Measurements from ENCODE around the gene CHST10. TPM values are rescaled to one million over a fixed set of nuclear protein-coding genes. Genes with fewer than 3 reads are reported as not detected.

The CHST10 gene
- total RNA-seq, 1 experiment from 2014 or later = 29.7 TPM

DNA sequence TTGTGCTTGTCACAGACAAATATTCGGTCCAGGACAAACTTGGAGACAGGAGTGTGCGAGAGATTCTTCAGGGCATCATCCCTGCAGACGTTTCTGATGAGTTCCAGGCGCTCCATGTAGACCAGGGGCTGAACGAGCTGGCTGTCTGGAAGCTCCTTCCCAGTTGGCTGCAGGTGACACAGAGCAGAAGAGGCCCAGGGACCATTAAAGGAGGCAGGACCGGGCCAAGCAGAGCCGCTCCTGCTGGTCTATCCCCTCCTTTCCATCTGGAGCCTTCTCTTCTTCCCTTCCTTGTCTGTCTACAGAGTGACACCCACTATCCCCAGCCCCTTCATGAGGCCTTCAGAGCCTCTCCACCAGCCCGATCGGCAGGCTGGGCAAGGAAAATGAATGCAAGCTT, 19.5 kb downstream of the CHST10 start:
- TF ChIP-seq, protein P1, sequence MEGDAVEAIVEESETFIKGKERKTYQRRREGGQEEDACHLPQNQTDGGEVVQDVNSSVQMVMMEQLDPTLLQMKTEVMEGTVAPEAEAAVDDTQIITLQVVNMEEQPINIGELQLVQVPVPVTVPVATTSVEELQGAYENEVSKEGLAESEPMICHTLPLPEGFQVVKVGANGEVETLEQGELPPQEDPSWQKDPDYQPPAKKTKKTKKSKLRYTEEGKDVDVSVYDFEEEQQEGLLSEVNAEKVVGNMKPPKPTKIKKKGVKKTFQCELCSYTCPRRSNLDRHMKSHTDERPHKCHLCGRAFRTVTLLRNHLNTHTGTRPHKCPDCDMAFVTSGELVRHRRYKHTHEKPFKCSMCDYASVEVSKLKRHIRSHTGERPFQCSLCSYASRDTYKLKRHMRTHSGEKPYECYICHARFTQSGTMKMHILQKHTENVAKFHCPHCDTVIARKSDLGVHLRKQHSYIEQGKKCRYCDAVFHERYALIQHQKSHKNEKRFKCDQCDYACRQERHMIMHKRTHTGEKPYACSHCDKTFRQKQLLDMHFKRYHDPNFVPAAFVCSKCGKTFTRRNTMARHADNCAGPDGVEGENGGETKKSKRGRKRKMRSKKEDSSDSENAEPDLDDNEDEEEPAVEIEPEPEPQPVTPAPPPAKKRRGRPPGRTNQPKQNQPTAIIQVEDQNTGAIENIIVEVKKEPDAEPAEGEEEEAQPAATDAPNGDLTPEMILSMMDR (conservative IDR thresholded peaks at IDR 0.05) = no peak
- Histone ChIP-seq H4K91ac (ENCODE audit: insufficient read length, low read depth, low read length) (no peak overlapping the region), H2BK15ac (ENCODE audit: low read depth, low read length) (no peak overlapping the region), H2BK120ac (ENCODE audit: low read depth, low read length, poor library complexity, severe bottlenecking) (no peak overlapping the region), H3T11ph (ENCODE audit: low read length) (no peak overlapping the region), H2BK20ac (ENCODE audit: low read depth, low read length, poor library complexity, severe bottlenecking) (no peak overlapping the region), H3K14ac (ENCODE audit: insufficient read depth, low read length) (no peak overlapping the region), H4K8ac (replicated peaks; ENCODE audit: insufficient read length, low read depth, low read length) (no peak overlapping the region), H3K56ac (ENCODE audit: insufficient read length, low read depth, low read length) (no peak overlapping the region), H3K4ac (ENCODE audit: low read depth, low read length) (no peak overlapping the region), H3K79me1 (ENCODE audit: insufficient read depth, low read depth, low read length, poor library complexity, severe bottlenecking) (no peaks in the 10 kb centered on the region), H3K27ac (ENCODE audit: insufficient read length, low read depth, low read length) (no peak overlapping the region), H3K23ac (ENCODE audit: insufficient read length, low read depth, low read length) (no peak overlapping the region), H3K4me1 (ENCODE audit: insufficient read depth, low read length) (no peaks in the 10 kb centered on the region), H3K9me3 (ENCODE audit: control insufficient read depth, low read depth, low read length) (no peaks in the 10 kb centered on the region), H4K20me1 (ENCODE audit: control insufficient read depth, insufficient read depth, insufficient read length) (no peaks in the 10 kb centered on the region), H3K23me2 (ENCODE audit: insufficient read length, low read depth, low read length, poor library complexity, severe bottlenecking) (no peaks in the 10 kb centered on the region), H4K5ac (ENCODE audit: insufficient read length, low read depth, low read length) (no peak overlapping the region), H2AK5ac (ENCODE audit: insufficient read length, low read length) (no peak overlapping the region), H3K18ac (ENCODE audit: insufficient read length, low read depth, low read length) (no peak overlapping the region), H3K27me3 (ENCODE audit: insufficient read depth, low read length) (no peaks in the 10 kb centered on the region), H2AFZ (ENCODE audit: low read length) (no peak overlapping the region), H3K79me2 (ENCODE audit: insufficient read depth, low read length) (no peaks in the 10 kb centered on the region), H3K9ac (ENCODE audit: extremely low read depth, insufficient read length, low read length) (no peak overlapping the region), H3K4me2 (ENCODE audit: insufficient read depth, insufficient read length, low read length) (no peak overlapping the region), H2BK5ac (ENCODE audit: insufficient read length, low read length) (no peak overlapping the region), H2BK12ac (ENCODE audit: insufficient read length, low read depth, low read length) (no peak overlapping the region)
- Mint-ChIP-seq H3K4me3 (no peak overlapping the region), H3K4me1 (0 out of 4 replicates have a peak, but pooled peaks cover 0 to 2% of the 10 kb centered on the region in 2 experiments), H3K36me3 (ENCODE audit: insufficient read depth in 1 of 3, low read depth in 3 of 3) (peaks cover 40 to 77% (median 58%) of the 10 kb centered on the region in 3 experiments), H3K27me3 (ENCODE audit: low read depth) (no peaks in the 10 kb centered on the region), H3K9me3 (no peaks in the 10 kb centered on the region), H3K27ac (no peak overlapping the region)
- no peak for DNase-seq
- WGBS (ENCODE audit: extremely low coverage, insufficient read length, low lambda C conversion rate) = no CpG with 5 or more reads among the region's 9 CpGs
